HG02943 (cell line): ENCODE results near the gene PTGIR.

Source experiments
- ATAC-seq: cut with Tn5 transposase; IDR thresholded peaks from one replicate; pipeline ENCODE4 v1.9.1; 2021; ENCODE audit warnings: mild to moderate bottlenecking, low read depth, moderate library complexity; ENCODE audit not compliant: unreplicated experiment

Gene PTGIR

GRCh38 chr19:46616631-46617322, 8.1 kb downstream of the PTGIR start:
- ATAC-seq = no peak

- ATAC-seq = no peak
These were observed 8.9 kb downstream of the PTGIR start for GRCh38 chr19:46615966-46616365.

GRCh38 chr19:46614114-46614722, 10.7 kb downstream of the PTGIR start:
- ATAC-seq = no peak

GRCh38 chr19:46613525-46613924, 11.4 kb downstream of the PTGIR start:
- no peak for ATAC-seq

- no peak for ATAC-seq
These were observed 13.1 kb downstream of the PTGIR start for GRCh38 chr19:46611776-46612175.

GRCh38 chr19:46610851-46611770, 13.8 kb downstream of the PTGIR start:
- ATAC-seq = no peak

GRCh38 chr19:46610413-46610775, 14.5 kb downstream of the PTGIR start:
- ATAC-seq = no peak

GRCh38 chr19:46609511-46610412, 15.1 kb downstream of the PTGIR start:
- ATAC-seq = no peak

GRCh38 chr19:46608581-46609345, 16.1 kb downstream of the PTGIR start:
- no peak for ATAC-seq

GRCh38 chr19:46608178-46608577, 16.7 kb downstream of the PTGIR start:
- no peak for ATAC-seq

GRCh38 chr19:46607448-46607841, 17.4 kb downstream of the PTGIR start:
- no peak for ATAC-seq

- no peak for ATAC-seq
These were observed 18.0 kb downstream of the PTGIR start for GRCh38 chr19:46606681-46607447.

GRCh38 chr19:46606019-46606418, 18.9 kb downstream of the PTGIR start:
- no peak for ATAC-seq

GRCh38 chr19:46605356-46605821, 19.5 kb downstream of the PTGIR start:
- no peak for ATAC-seq

GRCh38 chr19:46604781-46605355, 20.0 kb downstream of the PTGIR start:
- ATAC-seq = no peak

GRCh38 chr19:46603752-46604231, 21.1 kb downstream of the PTGIR start:
- no peak for ATAC-seq

- ATAC-seq = no peak
These were observed 21.7 kb downstream of the PTGIR start for GRCh38 chr19:46603195-46603637.
